ENCODE results near the gene SPDEF. TPM values are rescaled to one million over a fixed set of nuclear protein-coding genes. Genes with fewer than 3 reads are reported as not detected.

The SPDEF gene
- total RNA-seq, 1 donor from 2014 or later: 5.0 TPM

DNA sequence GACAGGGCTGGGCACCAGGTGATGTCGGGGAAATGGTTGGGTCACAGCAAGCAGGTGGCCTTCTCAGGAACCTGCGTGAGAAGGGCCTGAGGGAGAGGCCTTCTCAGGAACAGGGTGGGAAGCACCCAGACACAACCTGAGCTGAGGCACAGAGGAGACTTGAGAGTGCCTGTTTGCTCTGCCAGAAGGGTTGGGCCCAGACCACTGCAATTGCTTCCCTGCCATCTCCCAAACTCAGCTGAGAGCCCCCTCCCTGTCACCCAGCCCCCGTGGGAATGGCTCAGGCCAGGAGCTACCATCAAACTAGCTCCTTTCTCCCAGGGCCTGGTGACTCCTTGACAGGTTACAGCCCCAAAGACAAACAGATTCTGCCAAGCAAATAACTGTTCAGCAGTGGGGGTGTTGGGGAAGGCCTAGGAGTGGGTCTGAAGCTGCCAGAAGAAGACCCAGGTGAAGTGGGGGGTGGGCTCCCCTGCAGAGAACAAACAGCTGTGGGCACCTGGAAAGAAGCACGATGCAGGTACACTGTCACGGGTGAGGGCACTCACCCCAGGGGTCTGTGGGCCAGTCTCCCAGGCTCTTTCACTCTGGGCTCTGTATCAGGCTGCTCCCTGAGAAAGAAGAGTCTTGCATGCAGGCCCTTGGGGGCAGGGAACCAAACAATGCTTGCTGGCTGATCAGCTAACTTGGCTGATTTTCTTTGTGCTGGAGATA, 30.4 kb upstream of the SPDEF start:
- no peak for FAIRE-seq
- Histone ChIP-seq H3K27me3 (ENCODE audit: control insufficient read depth, insufficient read depth, low read length) (no peaks in the 10 kb centered on the region), H3K36me3 (ENCODE audit: control insufficient read depth, insufficient read depth, low read length) (peaks cover 9% of the 10 kb centered on the region), H3K4me3 (ENCODE audit: low read depth, low read length) (no peak overlapping the region)
- no peak for DNase-seq (ENCODE audit: low read depth)
- TF ChIP-seq, protein P1, sequence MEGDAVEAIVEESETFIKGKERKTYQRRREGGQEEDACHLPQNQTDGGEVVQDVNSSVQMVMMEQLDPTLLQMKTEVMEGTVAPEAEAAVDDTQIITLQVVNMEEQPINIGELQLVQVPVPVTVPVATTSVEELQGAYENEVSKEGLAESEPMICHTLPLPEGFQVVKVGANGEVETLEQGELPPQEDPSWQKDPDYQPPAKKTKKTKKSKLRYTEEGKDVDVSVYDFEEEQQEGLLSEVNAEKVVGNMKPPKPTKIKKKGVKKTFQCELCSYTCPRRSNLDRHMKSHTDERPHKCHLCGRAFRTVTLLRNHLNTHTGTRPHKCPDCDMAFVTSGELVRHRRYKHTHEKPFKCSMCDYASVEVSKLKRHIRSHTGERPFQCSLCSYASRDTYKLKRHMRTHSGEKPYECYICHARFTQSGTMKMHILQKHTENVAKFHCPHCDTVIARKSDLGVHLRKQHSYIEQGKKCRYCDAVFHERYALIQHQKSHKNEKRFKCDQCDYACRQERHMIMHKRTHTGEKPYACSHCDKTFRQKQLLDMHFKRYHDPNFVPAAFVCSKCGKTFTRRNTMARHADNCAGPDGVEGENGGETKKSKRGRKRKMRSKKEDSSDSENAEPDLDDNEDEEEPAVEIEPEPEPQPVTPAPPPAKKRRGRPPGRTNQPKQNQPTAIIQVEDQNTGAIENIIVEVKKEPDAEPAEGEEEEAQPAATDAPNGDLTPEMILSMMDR (IDR thresholded peaks at IDR 0.05; ENCODE audit: insufficient read depth, low read length, severe bottlenecking): no peak

DNA sequence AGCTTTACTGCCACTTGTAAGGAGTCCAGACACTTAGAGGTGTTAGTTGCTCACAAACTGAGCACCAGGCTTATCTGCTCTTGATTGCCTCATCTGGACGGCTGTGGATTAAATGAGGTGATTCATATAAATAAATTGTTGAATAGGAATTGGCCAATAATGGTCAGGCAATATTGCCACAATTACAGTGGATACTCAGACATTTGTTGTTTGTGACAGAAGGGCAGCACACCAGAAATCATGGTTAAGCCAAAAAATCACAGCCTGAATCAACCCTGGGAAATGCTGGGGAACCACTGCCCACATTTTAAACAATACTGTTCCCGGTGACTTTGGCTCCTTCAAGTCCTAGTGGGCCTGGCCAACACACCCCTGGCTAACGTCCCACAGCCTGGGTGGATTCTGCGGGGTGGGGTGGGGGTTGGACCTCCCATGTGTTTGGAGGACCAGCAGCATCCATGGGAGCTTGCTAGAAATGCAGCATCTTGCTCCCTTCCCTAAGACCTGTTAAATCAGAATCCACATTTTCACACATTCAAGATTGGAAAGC, 29.5 kb upstream of the SPDEF start:
- DNase-seq (ENCODE audit: low read depth) (peak; percentile 60), FAIRE-seq (no peak)
- peaks cover 9% of the 10 kb centered on the region for H3K36me3 ChIP-seq (ENCODE audit: control insufficient read depth, insufficient read depth, low read length)
- no peak overlapping the region for H3K4me3 ChIP-seq (ENCODE audit: low read depth, low read length)
- TF ChIP-seq, protein P1 (IDR thresholded peaks at IDR 0.05; ENCODE audit: insufficient read depth, low read length, severe bottlenecking): no peak
- H3K27me3 ChIP-seq (ENCODE audit: control insufficient read depth, insufficient read depth, low read length): no peaks in the 10 kb centered on the region

DNA sequence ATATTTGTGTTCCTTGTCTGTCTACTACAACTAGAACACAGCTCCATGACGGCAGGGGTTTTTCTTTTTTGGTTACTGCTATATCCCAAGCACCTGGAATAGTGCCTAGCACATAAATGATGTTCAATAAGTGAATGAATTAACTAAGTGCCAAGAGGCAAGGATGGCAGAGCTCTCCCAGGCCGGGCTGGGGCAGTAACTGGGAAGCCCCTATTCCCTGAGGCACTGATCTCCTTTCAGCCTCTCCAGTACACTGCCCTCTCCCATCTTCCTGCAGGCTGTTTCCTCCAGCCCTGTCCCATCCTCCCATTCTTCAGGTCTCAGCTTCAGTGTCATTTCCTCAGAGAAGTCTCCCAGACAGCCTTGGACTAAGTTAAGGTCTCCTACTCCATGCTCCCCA, 29.0 kb upstream of the SPDEF start:
- TF ChIP-seq, protein P1 (IDR thresholded peaks at IDR 0.05; ENCODE audit: insufficient read depth, low read length, severe bottlenecking): no peak
- FAIRE-seq: no peak
- no peaks in the 10 kb centered on the region for H3K27me3 ChIP-seq (ENCODE audit: control insufficient read depth, insufficient read depth, low read length)
- peaks cover 9% of the 10 kb centered on the region for H3K36me3 ChIP-seq (ENCODE audit: control insufficient read depth, insufficient read depth, low read length)
- DNase-seq (ENCODE audit: low read depth): no peak
- H3K4me3 ChIP-seq (ENCODE audit: low read depth, low read length): no peak overlapping the region

- FAIRE-seq (no peak), DNase-seq (ENCODE audit: low read depth) (no peak)
Observed at GRCh38 chr6:34584694-34585093, 28.6 kb upstream of the SPDEF start.

DNA sequence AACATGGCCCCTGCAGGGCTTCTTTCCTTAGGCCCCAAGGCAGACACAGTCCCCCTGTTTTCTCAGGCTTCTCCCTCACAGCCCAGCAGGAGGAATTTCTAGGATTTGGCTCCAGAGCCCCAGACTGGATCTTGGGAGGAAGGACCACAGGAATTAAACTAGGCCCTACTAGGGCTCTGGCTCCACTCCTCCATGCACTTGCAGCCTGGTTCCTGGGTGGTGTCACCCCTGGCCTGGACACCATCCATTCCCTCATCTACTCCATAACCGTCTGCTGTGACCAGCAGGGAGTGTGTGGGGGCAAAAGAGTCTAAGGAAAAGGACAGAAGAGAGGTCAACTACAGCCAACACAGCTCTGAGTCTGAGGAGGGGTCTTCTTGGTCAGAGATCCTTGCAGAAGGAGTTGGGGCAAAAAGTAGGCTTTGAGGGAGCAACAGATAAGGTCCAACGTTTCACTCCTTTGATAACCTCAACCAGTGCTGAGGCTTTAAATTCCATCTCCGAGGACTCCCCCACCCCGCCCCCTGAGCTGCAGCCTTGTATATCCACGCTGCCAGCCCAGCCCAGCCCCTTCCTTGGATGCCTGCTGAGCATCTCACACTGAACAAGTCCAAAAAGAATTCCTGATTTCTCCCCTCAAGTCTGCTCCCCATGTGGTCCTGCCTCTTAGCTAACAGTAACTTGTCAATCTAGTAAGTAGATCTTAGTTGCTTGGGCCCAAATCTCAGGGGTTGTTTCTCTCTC, 27.9 kb upstream of the SPDEF start:
- no peak for DNase-seq (ENCODE audit: low read depth)
- Histone ChIP-seq H3K36me3 (ENCODE audit: control insufficient read depth, insufficient read depth, low read length) (peaks cover 5% of the 10 kb centered on the region), H3K27me3 (ENCODE audit: control insufficient read depth, insufficient read depth, low read length) (no peaks in the 10 kb centered on the region), H3K4me3 (ENCODE audit: low read depth, low read length) (no peak overlapping the region)
- TF ChIP-seq, protein P1 (IDR thresholded peaks at IDR 0.05; ENCODE audit: insufficient read depth, low read length, severe bottlenecking): no peak
- no peak for FAIRE-seq

More at GRCh38 chr6:34584694-34585093, 28.6 kb upstream of the SPDEF start:
- TF ChIP-seq, protein P1 (IDR thresholded peaks at IDR 0.05; ENCODE audit: insufficient read depth, low read length, severe bottlenecking): no peak
- H3K27me3 ChIP-seq (ENCODE audit: control insufficient read depth, insufficient read depth, low read length): no peaks in the 10 kb centered on the region
- peaks cover 8% of the 10 kb centered on the region for H3K36me3 ChIP-seq (ENCODE audit: control insufficient read depth, insufficient read depth, low read length)
- no peak overlapping the region for H3K4me3 ChIP-seq (ENCODE audit: low read depth, low read length)

Measured in bronchial epithelial cell (primary cell).